GM19463 (cell line): Measurements from ENCODE around the gene TMEM191B.
"Not testable (repeated sequence)": the region's sequence is repeated elsewhere in the genome, so short reads cannot be mapped to it uniquely, and the experiment has no call there.

Source experiments
- ATAC-seq: cut with Tn5 transposase; IDR thresholded peaks from one replicate; pipeline ENCODE4 v1.9.1; 2021; ENCODE audit warnings: mild to moderate bottlenecking, moderate library complexity; ENCODE audit not compliant: unreplicated experiment

TMEM191B gene

DNA sequence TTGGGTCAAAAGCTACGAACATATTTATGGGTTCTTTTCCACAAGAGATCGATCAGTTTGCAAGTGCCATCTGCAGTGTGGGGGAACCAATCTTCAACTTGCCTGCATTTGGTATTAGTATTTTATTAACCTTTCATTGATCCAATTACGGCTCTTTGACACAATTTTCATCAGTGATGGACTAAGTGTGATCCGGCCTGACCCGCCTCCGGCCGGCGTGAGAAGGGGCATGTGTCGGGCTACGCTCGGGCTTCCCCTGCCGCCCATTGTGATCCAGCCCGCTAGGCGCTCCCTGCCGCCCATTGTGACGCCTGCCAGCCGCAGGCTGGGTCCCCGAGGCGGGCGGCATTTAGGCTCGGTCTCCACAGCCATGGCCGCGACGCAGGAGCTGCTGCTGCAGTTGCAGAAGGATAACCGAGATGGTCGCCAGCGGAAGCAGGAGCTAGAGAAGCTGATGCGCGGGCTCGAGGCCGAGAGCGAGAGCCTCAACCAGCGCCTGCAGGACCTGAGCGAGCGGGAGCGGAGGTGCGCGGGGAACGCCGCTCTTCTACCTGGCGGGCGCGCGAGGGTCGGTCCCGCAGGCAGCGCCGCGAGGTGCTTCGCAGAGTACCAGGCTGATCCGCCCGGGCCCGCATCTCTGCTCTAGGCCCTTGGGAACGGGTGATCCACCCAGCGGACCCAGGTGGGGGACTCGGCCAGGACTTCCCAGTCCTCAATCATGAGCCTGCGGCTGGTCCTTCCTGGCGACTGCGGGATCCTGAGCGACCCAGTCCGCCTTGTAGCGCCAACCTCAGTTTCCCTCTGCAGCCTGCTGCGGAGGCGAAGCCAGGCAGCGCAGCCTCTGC lies at the start of gene TMEM191B:
TMEM191B (plus strand) TSS at position 51 of the 845 bp plus-strand sequence; CDS start at position 230, 179 bp downstream.
- ATAC-seq = peak; percentile 15

DNA sequence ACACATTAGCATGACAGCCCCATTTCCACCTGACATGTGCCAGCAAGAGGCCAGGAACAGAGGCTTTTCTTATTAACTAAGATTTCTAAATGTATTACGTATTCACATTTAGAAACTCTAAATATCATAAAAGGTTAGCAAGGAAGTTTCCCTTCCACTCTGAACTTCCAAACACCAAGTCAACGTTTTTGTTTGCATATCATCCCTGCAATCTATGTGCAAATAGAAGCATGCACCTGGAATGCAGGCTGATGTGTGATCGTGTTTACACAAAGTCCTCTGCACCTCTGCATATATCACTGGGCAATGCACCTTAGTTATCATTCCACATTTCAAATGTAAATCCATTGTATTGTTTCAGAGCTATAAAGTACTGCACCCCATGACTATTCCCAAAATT lies 31.4 kb upstream of the TMEM191B start:
- ATAC-seq = not testable (repeated sequence)

DNA sequence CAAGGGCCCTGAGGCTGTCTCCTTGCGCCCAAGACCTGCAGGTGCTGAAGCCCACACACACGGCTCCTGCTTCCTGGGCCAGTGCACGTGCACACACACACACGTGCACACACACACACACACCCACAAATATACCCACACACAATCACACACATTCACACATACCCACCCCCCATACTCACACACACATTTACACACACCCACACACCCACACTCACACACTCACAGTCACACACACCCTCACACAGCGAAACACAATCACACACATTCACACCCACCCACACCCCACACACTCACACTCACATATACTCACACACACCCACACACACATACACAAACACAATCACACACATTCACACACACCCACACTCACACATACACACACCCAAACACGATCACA lies 16.3 kb upstream of the TMEM191B start:
- ATAC-seq = not testable (repeated sequence)

DNA sequence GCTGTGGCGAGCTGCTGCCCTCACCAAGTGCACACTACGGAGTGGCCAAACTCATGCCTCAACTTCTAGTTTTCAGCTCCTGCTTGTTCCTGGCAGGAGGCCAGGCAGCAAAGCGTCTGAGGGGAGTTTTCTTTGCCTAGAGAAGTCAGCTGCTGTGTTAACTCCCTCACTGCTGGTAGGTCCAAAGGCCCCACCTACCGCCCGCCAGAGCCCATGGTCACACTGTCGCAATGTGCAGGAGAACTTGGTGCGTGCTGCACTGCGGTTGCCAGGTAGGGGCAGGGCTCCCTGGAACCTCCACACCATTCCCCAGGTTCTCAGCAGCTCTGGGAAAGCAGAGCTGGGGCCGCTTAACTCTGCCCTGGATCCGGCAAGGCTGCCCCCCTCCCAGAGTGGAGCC lies 15.2 kb upstream of the TMEM191B start:
- ATAC-seq = not testable (repeated sequence)

DNA sequence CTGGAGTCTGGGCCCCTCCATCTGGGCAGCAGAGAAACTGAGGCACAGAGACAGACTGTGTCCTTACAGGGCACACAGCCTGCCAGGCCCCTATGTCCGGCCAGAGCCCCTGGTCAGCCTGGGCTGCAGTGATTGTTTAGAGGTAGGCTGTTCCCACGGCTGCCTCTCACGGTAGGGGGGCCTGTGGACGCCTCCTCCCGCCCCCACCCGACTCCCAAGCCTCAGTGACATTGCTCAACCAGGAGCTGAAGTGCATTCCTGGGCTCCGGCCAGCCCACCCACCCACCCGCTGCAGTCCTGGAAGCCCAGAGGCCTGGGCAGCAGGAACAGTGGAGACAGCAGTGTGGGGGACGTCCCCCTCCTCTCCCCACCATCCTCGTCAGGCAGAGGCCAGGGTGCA lies 14.1 kb upstream of the TMEM191B start:
- not testable (repeated sequence) for ATAC-seq

DNA sequence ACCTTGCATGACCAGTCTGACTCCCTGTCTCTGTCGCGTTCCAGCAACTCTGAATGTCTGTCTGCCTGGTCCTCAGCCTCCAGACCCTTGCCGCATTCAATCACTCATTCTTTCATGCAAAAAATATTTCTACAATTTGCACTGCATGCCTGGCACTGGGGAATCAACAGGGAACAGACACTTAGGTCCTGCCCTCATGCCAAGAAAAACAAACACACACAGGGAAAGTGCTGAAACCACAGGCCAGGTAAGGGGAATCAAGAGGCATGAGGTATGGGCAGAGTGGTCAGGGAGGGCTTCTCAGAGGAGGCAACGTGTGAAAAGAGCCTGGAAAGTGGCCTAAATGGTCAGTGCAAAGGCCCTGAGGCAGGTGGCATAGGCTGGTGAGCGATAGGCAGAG lies 9.5 kb upstream of the TMEM191B start, which contains the start of gene GGTLC3:
GGTLC3 (minus strand) TSS at position 101 of the 400 bp plus-strand sequence. CDS start 264 bp downstream, outside the sequence.
- ATAC-seq = not testable (repeated sequence)

DNA sequence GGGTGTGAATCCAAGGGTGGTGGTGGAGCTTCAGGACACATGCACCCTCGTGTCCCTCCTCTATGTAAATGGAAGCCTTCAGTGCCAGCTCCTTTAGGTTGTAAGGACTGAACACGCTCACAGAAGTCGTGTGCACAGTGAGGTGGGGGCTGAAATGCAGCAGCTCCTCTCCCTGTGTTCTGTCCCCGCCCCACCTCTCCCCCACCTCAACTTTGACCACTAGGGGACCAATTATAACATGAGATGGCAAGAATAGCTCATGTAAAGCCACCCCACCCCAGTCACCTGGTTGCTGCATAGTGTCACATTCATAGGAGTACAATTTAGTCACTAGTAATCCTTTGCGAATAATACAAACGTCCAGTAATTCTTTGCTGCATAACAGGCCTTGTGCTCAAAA lies 4.8 kb upstream of the TMEM191B start:
- ATAC-seq = not testable (repeated sequence)

DNA sequence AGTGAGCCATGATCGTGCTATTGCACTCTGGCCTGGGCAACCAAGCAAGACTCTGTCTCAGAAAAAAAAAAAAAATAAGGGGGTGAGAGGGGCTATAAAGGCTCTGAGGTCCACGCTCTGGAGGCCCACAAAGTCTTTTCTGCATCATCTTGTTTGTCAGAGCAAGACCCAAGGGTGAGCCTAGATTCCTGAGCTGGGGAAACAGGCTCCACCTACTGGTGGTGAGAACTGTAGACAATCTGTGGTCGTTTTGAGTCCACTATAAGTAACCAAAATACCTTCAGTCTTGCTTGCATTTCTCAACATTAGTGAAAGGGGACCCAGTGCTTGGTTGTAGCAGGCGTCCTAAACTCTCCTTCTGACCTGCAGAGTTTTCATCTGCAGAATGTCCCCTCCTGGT lies 4.3 kb upstream of the TMEM191B start:
- not testable (repeated sequence) for ATAC-seq

DNA sequence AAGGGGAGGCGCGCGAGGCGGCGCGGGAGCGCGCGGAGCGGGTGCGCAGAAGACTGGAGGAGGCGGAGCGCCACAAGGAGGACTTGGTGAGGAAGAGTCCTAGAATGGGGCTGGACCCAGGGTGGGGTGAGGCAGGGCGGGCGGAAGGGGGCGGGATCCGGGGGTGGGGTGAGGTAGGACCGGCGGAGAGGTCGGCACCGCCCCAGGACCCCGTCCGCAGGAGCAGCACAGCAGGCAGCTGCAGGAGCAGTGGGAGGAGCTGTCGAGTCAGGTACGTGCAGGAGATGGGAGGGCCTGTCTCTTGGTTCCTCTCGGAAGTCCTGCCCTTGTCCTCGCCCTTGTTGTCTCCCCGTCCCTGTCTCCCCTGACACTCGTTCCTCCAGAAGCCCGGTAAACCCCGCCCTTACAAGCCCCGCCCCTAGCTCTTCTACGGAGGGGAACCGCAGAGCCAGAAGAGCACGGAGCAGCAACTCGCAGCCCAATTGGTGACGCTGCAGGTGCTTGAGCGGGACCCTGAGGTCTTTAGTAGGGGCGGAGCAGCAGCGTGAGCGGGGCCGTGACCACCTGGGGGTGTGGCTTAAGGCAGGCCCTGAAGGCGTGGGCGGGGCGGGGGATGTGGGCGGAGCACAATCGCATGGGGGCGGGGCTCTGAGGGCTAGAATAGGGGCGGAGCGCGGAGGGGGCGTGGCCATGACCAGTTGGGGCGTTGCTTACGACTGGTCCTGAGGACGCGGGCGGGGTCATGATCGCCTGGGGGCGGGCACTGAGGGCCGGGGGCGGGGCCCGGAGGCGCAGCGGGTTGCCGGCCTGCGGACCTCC lies 1.2 kb downstream of the TMEM191B start:
- ATAC-seq = peak; percentile 71

DNA sequence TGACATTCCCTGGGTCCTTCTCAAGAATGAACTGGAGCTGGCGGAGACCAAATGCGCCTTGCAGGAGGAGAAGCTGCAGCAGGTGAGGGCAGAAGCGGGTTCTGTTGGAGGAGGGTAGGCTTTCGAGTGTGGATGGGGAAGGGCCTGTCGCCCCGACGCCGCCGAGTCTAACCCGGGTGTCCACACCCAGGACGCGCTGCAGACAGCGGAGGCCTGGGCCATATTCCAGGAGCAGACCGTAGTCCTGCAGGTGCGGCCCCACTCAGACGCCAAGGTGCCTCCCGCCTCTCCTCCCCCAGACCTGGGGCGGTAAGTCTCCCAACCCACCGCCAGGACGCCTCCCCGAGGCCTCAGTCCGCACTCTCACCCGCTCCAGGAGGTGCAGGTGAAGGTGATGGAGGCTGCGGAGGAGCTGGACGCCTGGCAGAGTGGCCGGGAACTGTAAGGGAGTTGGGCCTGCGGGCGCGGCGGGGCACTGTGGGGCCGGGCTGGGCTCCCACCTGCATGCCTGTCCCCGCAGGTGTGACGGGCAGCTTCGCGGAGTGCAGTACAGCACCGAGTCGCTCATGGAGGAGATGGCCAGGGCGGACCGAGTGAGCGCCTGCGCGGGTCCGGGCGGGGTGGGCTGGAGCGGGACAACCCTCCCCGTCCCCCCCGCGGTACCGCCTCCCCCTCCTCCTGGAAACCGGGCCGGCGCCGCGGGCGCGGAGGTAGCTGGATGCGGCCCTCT lies 2.0 kb downstream of the TMEM191B start:
- not testable (repeated sequence) for ATAC-seq

DNA sequence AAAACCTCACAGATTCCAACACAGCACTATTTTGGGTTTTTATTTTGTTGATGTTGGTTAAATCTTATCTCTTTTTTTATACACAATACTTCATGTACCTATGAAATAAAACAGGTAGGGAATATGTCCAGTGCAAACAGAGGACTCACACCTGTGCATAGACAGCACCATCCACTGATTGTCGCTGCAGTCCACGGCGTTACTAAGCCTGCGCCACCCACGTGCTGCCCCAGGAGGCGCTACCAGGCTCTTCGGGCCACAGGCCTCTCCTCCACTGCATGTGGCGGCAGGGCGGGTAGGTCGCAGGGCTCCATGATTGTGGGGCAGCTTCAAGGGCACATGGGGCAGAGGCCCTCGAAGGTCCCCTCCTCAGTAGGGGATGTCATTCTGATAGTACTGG lies 6.0 kb downstream of the TMEM191B start:
- ATAC-seq = not testable (repeated sequence)

DNA sequence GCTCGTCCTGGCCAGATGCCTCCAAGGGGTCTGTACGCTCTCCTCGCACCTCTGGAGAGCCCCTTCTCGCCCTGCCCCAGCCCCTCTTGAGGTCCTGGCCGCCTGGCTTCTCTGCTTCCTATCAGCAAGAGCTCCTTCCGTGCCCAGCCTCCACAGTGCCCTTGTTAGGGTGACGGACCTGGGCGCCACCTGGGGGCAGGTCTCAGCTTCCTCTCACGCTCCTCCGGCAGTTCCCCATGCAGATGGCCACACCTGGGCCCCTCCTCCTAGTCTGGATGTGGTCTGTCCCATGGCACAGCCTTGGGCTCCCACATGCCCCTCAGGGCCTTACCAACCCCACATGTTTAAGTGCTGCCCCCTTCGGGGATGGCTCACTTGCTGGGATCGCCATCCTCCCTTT lies 6.7 kb downstream of the TMEM191B start:
- not testable (repeated sequence) for ATAC-seq

DNA sequence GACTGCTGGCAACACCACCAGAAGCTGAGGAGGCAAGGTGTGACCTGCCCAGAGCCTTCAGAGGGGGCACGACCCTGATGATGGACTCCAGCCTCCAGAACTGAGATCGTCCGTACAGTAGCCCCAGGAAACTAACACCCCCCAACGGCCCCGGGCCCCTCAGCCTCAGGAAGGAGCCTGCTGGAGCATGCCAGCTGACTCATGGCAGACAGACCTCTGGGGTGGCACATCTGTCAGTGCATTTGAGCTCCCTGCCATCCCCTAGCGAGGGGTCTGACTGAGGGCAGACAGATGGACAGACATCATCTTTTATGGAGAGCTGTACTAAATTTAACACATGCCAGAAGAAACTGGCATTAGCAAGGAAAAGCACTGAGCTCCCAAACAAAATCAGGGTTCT lies 12.4 kb downstream of the TMEM191B start:
- not testable (repeated sequence) for ATAC-seq

DNA sequence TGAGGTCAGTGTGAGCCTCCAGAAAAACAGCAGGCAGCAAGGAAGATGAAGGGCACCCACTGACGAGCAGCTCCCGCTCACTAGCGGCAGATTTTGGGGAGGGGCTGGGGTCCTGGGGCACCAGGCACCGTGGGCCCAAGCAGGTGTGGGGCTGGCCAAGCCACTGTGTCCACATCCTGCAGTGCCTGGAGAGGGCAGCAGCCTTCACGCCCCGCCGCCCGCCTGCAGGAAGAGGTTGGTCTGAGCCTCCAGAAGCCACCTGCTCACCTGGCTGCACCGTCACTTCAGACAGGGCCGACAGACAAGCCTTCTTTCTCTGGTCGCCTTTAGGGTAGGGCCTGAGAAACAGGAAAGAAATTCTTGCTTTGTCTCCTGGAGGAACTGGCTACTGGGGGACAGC lies 15.8 kb downstream of the TMEM191B start:
- not testable (repeated sequence) for ATAC-seq

DNA sequence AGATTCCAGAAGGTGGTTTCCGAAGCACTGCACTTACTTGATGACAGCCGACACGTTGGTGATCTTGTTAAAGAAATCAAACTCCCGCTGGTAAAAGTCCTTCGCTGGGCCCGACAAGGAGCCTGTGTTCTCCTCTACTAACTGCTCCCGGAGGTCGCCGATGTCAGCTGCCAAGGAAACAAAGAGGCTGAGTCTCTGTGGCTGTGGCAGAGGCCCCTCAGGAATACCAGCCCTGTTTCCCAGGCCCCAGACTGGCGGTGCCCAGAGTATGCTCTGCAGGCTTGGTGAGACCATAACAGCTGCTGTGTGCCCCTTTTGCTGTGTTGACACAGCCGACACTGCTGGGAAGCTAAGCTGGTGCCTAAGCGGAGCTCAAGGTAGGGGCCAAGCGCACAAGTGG lies 17.0 kb downstream of the TMEM191B start:
- ATAC-seq = not testable (repeated sequence)

DNA sequence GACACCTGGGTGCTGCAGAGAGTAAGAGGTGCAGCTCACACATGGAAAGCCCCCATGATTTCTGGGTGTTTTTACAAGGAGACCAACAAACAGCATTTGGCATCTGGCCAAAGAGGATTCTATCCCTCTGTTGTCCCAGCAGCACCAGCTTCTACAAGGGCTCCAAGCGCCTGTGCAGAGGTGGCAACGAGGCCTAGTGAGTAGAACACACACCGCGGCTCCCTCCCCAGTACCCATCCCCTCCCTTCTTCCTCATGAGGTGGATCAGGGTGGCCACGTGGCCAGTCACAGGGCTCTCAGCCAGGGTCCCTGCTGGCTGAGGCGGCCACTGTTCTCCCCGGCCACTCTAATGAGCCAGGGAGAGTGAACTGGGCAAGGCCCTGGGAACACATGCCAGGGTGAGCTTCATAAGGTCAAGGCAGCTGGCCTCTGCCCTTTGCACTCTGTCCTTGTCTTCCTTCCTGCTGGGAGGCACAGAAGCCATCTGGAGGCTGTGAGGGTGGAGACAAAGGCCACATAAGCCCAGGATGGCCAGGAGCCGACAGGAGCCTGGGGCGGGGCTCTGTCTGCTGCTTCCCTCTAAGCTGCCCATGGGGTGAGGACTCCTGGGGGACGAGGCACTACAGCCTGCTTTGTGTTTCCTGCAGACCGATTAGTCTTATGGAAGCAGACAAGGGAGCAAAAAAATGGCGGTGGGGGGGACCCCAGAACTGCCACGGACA lies 22.0 kb downstream of the TMEM191B start:
- ATAC-seq = not testable (repeated sequence)

DNA sequence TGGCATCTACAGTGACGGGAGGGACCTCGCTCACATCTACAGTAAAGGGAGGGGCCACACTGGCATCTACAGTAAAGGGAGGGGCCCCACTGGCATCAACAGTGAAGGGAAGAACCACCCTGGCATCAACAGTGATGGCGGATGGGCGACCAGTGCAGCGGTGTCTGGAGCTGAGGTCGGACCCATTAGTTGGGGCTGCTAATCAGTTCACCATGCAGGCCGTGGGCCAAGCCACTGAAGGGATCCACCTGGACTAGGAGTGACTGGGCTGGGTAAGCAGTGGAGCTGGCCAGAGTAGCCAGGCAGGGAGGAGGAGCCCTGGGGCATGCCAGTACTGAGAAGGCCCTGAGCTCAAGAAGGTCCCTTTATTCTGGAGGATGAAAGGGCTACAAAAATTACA lies 23.4 kb downstream of the TMEM191B start:
- not testable (repeated sequence) for ATAC-seq

DNA sequence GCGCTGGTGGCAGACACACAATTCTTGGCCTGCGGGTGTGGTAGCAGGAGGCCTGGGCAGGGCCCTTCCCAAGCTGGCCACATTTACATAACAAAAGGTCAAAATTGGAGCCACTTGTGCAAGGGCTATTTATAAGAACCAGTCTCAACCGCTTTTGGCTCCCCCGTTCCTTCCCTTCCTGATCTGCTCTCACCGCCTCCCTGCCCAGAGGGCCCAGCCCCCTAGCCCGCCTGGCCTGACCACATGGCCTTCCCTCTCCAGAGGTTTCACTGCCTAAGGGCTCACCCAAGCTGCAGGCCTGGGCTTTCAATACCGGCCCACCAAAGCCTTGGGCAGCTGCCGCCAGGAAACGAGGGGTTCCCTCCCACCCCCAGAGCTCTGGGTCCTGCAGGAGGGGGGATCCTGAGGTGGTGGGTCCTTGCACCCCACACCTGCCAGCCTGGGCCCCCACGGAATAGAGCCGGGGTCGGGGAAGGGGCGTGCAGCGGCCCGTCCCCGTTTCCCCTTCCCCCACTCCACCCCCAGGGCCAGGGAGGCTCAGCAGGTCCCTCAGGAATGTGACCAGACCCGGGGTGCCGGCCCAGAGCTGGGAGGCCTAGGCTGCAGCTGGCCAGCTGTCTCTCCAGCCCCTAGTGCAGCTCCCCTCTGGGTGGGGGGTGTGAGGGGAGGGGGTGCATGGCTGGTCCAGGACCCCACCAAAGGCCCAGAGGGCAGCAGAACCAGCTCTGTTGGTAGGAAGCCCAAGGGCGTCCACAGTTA lies 25.4 kb downstream of the TMEM191B start:
- ATAC-seq = not testable (repeated sequence)
